Activated CD4-positive, alpha-beta T cell treated with anti-CD3 and anti-CD28 coated beads, Interleukin-2, Interleukin-6, amounts not matched to agents 100 ng/mL and 50 ng/mL, durations not matched to agents 16 hours and 8 hours (primary cell): ENCODE data around the gene ARFIP1.
A peak's percentile ranks its signal among the peaks of the same experiment; 100 is the strongest.

Experiments
- DNase-seq: peaks from one replicate; pipeline ENCODE4 v3.0.0-alpha.2; 2020

Gene ARFIP1

GRCh38 chr4:152785639-152786615 is 6.2 kb downstream of the ARFIP1 start:
- DNase-seq = no peak

GRCh38 chr4:152786627-152787026 is 6.9 kb downstream of the ARFIP1 start:
- no peak for DNase-seq

GRCh38 chr4:152795891-152796290 is 16.1 kb downstream of the ARFIP1 start:
- DNase-seq = no peak

GRCh38 chr4:152803541-152803940 is 23.8 kb downstream of the ARFIP1 start:
- no peak for DNase-seq

GRCh38 chr4:152805071-152805650 is 25.4 kb downstream of the ARFIP1 start:
- DNase-seq = no peak

- DNase-seq = no peak
Measured at GRCh38 chr4:152805818-152806217, 26.1 kb downstream of the ARFIP1 start.

- DNase-seq = peak; percentile 22
Measured at GRCh38 chr4:152806501-152807125, 26.9 kb downstream of the ARFIP1 start.

GRCh38 chr4:152807294-152807829 is 27.6 kb downstream of the ARFIP1 start:
- DNase-seq = peak; percentile 67

- no peak for DNase-seq
Measured at GRCh38 chr4:152808670-152809069, 28.9 kb downstream of the ARFIP1 start.

- no peak for DNase-seq
Measured at GRCh38 chr4:152810715-152811287, 31.0 kb downstream of the ARFIP1 start.

- DNase-seq = no peak
Measured at GRCh38 chr4:152815078-152815477, 35.3 kb downstream of the ARFIP1 start.

GRCh38 chr4:152817331-152817730 is 37.6 kb downstream of the ARFIP1 start:
- DNase-seq = no peak

GRCh38 chr4:152819026-152819645 is 39.4 kb downstream of the ARFIP1 start:
- no peak for DNase-seq

- DNase-seq = no peak
Measured at GRCh38 chr4:152820073-152820472, 40.3 kb downstream of the ARFIP1 start.

- DNase-seq = no peak
Measured at GRCh38 chr4:152822323-152822722, 42.6 kb downstream of the ARFIP1 start.

GRCh38 chr4:152824561-152824960 is 44.8 kb downstream of the ARFIP1 start:
- DNase-seq = no peak

GRCh38 chr4:152825336-152825735 is 45.6 kb downstream of the ARFIP1 start:
- DNase-seq = no peak

GRCh38 chr4:152828122-152828521 is 48.4 kb downstream of the ARFIP1 start:
- DNase-seq = no peak

GRCh38 chr4:152831416-152831815 is 51.7 kb downstream of the ARFIP1 start:
- DNase-seq = no peak

GRCh38 chr4:152836936-152837335 is 57.2 kb downstream of the ARFIP1 start:
- no peak for DNase-seq

GRCh38 chr4:152839729-152840128 is 60.0 kb downstream of the ARFIP1 start:
- DNase-seq = peak; percentile 2

- no peak for DNase-seq
Measured at GRCh38 chr4:152843481-152844090, 63.8 kb downstream of the ARFIP1 start.
